ENCODE results near the gene NXPH3.

DNA sequence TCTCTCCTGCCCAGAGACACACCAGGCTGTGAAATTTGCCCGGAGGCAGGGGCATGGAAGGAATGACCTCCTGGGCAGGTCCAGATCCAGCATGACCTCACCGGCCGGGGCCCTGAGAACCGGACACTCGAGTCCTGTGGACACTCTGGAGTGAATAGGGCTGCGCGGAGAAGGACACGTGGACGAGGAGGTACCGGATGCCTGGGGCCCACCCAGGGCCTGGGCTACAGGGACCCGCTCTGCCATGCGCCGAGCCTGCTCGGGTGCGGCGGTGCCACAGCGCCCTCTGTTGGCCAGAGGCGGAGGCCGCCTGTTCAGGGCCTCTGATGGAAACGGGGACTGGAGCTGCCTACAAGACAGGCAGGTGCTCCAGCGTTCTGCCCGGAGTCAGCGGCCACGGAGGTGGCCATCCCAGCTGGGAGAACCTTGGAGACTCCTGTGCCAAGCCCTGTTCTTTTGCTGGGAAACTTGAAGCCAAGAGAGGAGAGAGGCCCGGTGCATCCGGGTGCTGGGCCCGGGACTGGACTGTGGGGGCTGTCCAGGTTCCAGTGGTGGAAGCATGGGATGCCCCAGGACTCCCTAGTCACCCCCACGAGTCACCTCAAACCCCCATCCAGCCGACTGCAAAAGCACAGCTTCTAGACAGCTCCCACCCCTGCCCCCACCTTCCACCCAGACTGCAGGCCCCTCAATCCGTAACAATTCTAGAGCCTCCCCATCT, 19.3 kb upstream of the NXPH3 start:
- TF ChIP-seq, protein P1, sequence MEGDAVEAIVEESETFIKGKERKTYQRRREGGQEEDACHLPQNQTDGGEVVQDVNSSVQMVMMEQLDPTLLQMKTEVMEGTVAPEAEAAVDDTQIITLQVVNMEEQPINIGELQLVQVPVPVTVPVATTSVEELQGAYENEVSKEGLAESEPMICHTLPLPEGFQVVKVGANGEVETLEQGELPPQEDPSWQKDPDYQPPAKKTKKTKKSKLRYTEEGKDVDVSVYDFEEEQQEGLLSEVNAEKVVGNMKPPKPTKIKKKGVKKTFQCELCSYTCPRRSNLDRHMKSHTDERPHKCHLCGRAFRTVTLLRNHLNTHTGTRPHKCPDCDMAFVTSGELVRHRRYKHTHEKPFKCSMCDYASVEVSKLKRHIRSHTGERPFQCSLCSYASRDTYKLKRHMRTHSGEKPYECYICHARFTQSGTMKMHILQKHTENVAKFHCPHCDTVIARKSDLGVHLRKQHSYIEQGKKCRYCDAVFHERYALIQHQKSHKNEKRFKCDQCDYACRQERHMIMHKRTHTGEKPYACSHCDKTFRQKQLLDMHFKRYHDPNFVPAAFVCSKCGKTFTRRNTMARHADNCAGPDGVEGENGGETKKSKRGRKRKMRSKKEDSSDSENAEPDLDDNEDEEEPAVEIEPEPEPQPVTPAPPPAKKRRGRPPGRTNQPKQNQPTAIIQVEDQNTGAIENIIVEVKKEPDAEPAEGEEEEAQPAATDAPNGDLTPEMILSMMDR (IDR thresholded peaks at IDR 0.05), result peak; percentile 98
- TF ChIP-seq EZH2 (IDR thresholded peaks at IDR 0.05; ENCODE audit: borderline replicate concordance, insufficient read depth, low read depth, low read length, poor library complexity, severe bottlenecking), result no peak

All from B cell (primary cell).